ENCODE measurements around the gene NMUR2. TPM values are rescaled to one million over a fixed set of nuclear protein-coding genes. Genes with fewer than 3 reads are reported as not detected.

Gene NMUR2
- total and polyA plus RNA-seq, 2 of the 8 experiments (the other 6 are each of a cell fraction or from before 2014, with no cell fraction given), result 0.11 TPM; not detected in 1

GRCh38 chr5:152358861-152359568 lies 46.1 kb downstream of the NMUR2 start (continued):
- TF ChIP-seq GABPA (IDR thresholded peaks at IDR 0.05; ENCODE audit: borderline replicate concordance, insufficient read depth, low read length) (no peak), BRCA1 (IDR thresholded peaks at IDR 0.05; ENCODE audit: low read depth, low read length) (no peak), RAD21 (IDR thresholded peaks at IDR 0.05 in 1 of 2, conservative IDR thresholded peaks at IDR 0.05 in 1 of 2; ENCODE audit: low read depth in 2 of 2, low read length in 2 of 2) (no peak), CHD2 (IDR thresholded peaks at IDR 0.05; ENCODE audit: low read length) (no peak), ASH2L (IDR thresholded peaks at IDR 0.05; ENCODE audit: low read length) (no peak), USF2 (IDR thresholded peaks at IDR 0.05; ENCODE audit: low read length) (no peak), HDAC6 (IDR thresholded peaks at IDR 0.05; ENCODE audit: low read depth, low read length) (no peak), EZH2 (IDR thresholded peaks at IDR 0.05; ENCODE audit: low read depth, low read length, severe bottlenecking) (no peak), SP2 (IDR thresholded peaks at IDR 0.05; ENCODE audit: low read length) (no peak), EP300 (IDR thresholded peaks at IDR 0.05; ENCODE audit: borderline replicate concordance in 1 of 2, low read depth in 2 of 2, low read length in 2 of 2) (no peak)

All from H1 (cell line).